HEK293 (cell line): ENCODE data around the gene VAV3.

Source experiments
- CTCF ChIA-PET: fragments of 350-600 bp; formaldehyde crosslinking; extraction: SDS; loops from one replicate; lab custom pipeline; 2021; ENCODE audit warnings: antibody characterized with exemption; lab: Yijun Ruan, JAX
- POLR2A ChIA-PET: fragments of 300-600 bp; formaldehyde crosslinking; extraction: SDS; loops from one replicate; lab custom pipeline; 2020; ENCODE audit warnings: antibody characterized with exemption, inconsistent platforms; lab: Yijun Ruan, JAX
- H3K27ac ChIP-seq: fragments of 200-500 bp; sonication (Bioruptor generic); 2 replicates; pipeline ENCODE4 v1.5.1; 2014; ENCODE audit warnings: low read depth, low read length, control low read depth, inconsistent platforms; ENCODE audit errors: extremely low read depth
- H3K36me3 ChIP-seq, 2 experiments: fragments of 200-500 bp in 1 of 2; sonication (Bioruptor generic) in 1 of 2; 1 replicate in 1 of 2; 2 replicates in 1 of 2; pipeline ENCODE4 v1.5.1; 2014 to 2017; ENCODE audit warnings: inconsistent platforms in 2 of 2, low read length in 2 of 2; ENCODE audit not compliant: control insufficient read depth in 2 of 2, insufficient read depth in 1 of 2
- H3K4me1 ChIP-seq: fragments of 200-500 bp; sonication (Bioruptor generic); 2 replicates; pipeline ENCODE4 v1.5.1; 2014; ENCODE audit warnings: mild to moderate bottlenecking, low read length, inconsistent platforms; ENCODE audit not compliant: control insufficient read depth, insufficient read depth
- H3K4me3 ChIP-seq: 2 replicates; pipeline ENCODE4 v1.5.1; 2011; ENCODE audit warnings: low read depth, mild to moderate bottlenecking, control low read depth, low read length, moderate library complexity
- H3K9me3 ChIP-seq: fragments of 200-500 bp; sonication (Bioruptor generic); 2 replicates; pipeline ENCODE4 v1.5.1; 2014; ENCODE audit warnings: low read depth, low read length, inconsistent platforms; ENCODE audit not compliant: control insufficient read depth, insufficient read depth
- ATF2 ChIP-seq: fragments of 450-650 bp; formaldehyde crosslinking; IDR thresholded peaks from 2 replicates; pipeline ENCODE4 v1.5.1; 2016; ENCODE audit warnings: missing biosample characterization, missing genetic modification characterization, low read depth
- GLIS2 ChIP-seq: fragments of 450-650 bp; formaldehyde crosslinking; IDR thresholded peaks from 2 replicates; pipeline ENCODE4 v1.5.1; 2016; ENCODE audit warnings: missing biosample characterization, missing genetic modification characterization
- HIC1 ChIP-seq: fragments of 450-650 bp; formaldehyde crosslinking; IDR thresholded peaks from 2 replicates; pipeline ENCODE4 v1.5.1; 2016; ENCODE audit warnings: missing biosample characterization, missing genetic modification characterization
- HOXD13 ChIP-seq: sonication (generic); formaldehyde crosslinking; IDR thresholded peaks from 2 replicates; pipeline ENCODE4 v1.8.0; 2022; ENCODE audit warnings: missing genetic modification reagents, borderline replicate concordance
- IKZF3 ChIP-seq: fragments of 450-650 bp; IDR thresholded peaks from 2 replicates; pipeline ENCODE4 v1.5.0; 2018; ENCODE audit warnings: missing biosample characterization, mild to moderate bottlenecking, missing genetic modification characterization, moderate library complexity
- KLF8 ChIP-seq: fragments of 450-650 bp; formaldehyde crosslinking; IDR thresholded peaks from 2 replicates; pipeline ENCODE4 v1.5.1; 2016; ENCODE audit warnings: missing biosample characterization, missing genetic modification characterization
- MYNN ChIP-seq: fragments of 450-650 bp; formaldehyde crosslinking; IDR thresholded peaks from 2 replicates; pipeline ENCODE4 v1.5.1; 2016; ENCODE audit warnings: missing biosample characterization, missing genetic modification characterization, borderline replicate concordance
- MZF1 ChIP-seq: fragments of 450-650 bp; formaldehyde crosslinking; IDR thresholded peaks from 2 replicates; pipeline ENCODE4 v1.5.1; 2017; ENCODE audit warnings: missing biosample characterization, missing genetic modification characterization, borderline replicate concordance
- OSR2 ChIP-seq: fragments of 450-650 bp; formaldehyde crosslinking; IDR thresholded peaks from 2 replicates; pipeline ENCODE4 v1.5.1; 2016; ENCODE audit warnings: missing biosample characterization, missing genetic modification characterization
- PRDM1 ChIP-seq: fragments of 450-650 bp; formaldehyde crosslinking; IDR thresholded peaks from 2 replicates; pipeline ENCODE4; 2016; ENCODE audit warnings: missing biosample characterization, missing genetic modification characterization
- SP3 ChIP-seq: fragments of 450-650 bp; formaldehyde crosslinking; IDR thresholded peaks from 2 replicates; pipeline ENCODE4 v1.5.1; 2016; ENCODE audit warnings: missing biosample characterization, missing genetic modification characterization
- YY2 ChIP-seq: fragments of 450-650 bp; formaldehyde crosslinking; IDR thresholded peaks from 2 replicates; pipeline ENCODE4 v1.5.1; 2016; ENCODE audit warnings: missing biosample characterization, missing genetic modification characterization
- ZBTB49 ChIP-seq: fragments of 450-650 bp; formaldehyde crosslinking; IDR thresholded peaks from 2 replicates; pipeline ENCODE4 v1.5.1; 2016; ENCODE audit warnings: missing biosample characterization, missing genetic modification characterization, low read depth
- ZBTB6 ChIP-seq: fragments of 450-650 bp; formaldehyde crosslinking; IDR thresholded peaks from 2 replicates; pipeline ENCODE4 v1.5.1; 2017; ENCODE audit warnings: missing biosample characterization, missing genetic modification characterization
- ZNF10 ChIP-seq: fragments of 450-650 bp; formaldehyde crosslinking; IDR thresholded peaks from 2 replicates; pipeline ENCODE4 v1.5.1; 2017; ENCODE audit warnings: missing biosample characterization, missing genetic modification characterization
- ZNF2 ChIP-seq: fragments of 450-650 bp; formaldehyde crosslinking; IDR thresholded peaks from 2 replicates; pipeline ENCODE4 v1.5.1; 2016; ENCODE audit warnings: missing biosample characterization, missing genetic modification characterization
- ZNF335 ChIP-seq: fragments of 450-650 bp; formaldehyde crosslinking; conservative IDR thresholded peaks from 2 replicates; pipeline ENCODE4 v1.5.1; 2016; ENCODE audit warnings: missing biosample characterization, missing genetic modification characterization
- ZNF350 ChIP-seq: fragments of 450-650 bp; formaldehyde crosslinking; IDR thresholded peaks from 2 replicates; pipeline ENCODE4 v1.5.0; 2017; ENCODE audit warnings: missing biosample characterization, mild to moderate bottlenecking, missing genetic modification characterization
- ZNF416 ChIP-seq: fragments of 450-650 bp; formaldehyde crosslinking; IDR thresholded peaks from 2 replicates; pipeline ENCODE4 v1.5.1; 2016; ENCODE audit warnings: missing biosample characterization, missing genetic modification characterization
- ZNF529 ChIP-seq: fragments of 450-650 bp; formaldehyde crosslinking; IDR thresholded peaks from 2 replicates; pipeline ENCODE4 v1.5.1; 2017; ENCODE audit warnings: missing genetic modification characterization, missing biosample characterization; ENCODE audit not compliant: insufficient replicate concordance
- ZSCAN30 ChIP-seq: fragments of 450-650 bp; IDR thresholded peaks from 2 replicates; pipeline ENCODE4 v1.5.1; 2018; ENCODE audit warnings: missing biosample characterization, mild to moderate bottlenecking, missing genetic modification characterization, moderate library complexity

Gene VAV3

GRCh38 chr1:107695341-107695740 lies 269.6 kb downstream of the VAV3 start:
- Histone ChIP-seq H3K27ac (no peak overlapping the region), H3K9me3 (no peaks in the 10 kb centered on the region), H3K4me1 (peaks cover 7% of the 10 kb centered on the region), H3K4me3 (no peak overlapping the region), H3K36me3 (no peaks in the 10 kb centered on the region)
- TF ChIP-seq GLIS2 (tag by site-specific recombination) (no peak), ZBTB6 (tag by site-specific recombination) (no peak), PRDM1 (no peak), ZNF10 (tag by site-specific recombination) (no peak), SP3 (tag by site-specific recombination) (no peak), ZNF335 (tag by site-specific recombination) (no peak), HIC1 (tag by site-specific recombination) (no peak), ATF2 (tag by site-specific recombination) (no peak), ZNF529 (tag by site-specific recombination) (no peak), YY2 (tag by site-specific recombination) (no peak), ZNF416 (no peak), ZNF2 (tag by site-specific recombination) (no peak), MYNN (tag by site-specific recombination) (no peak), KLF8 (tag by site-specific recombination) (no peak), HOXD13 (no peak)
- POLR2A ChIA-PET, result no interaction called here
- CTCF ChIA-PET, result interaction anchor here (0.5 to 0.6 kb wide), 2 partner anchors 64 to 289 kb away, joined by 3 to 4 read pairs; no protein-coding TSS in a partner anchor

GRCh38 chr1:107692580-107693345 lies 272.2 kb downstream of the VAV3 start:
- Histone ChIP-seq H3K4me3 (no peak overlapping the region), H3K36me3 (no peaks in the 10 kb centered on the region), H3K27ac (no peak overlapping the region), H3K4me1 (peaks cover 22% of the 10 kb centered on the region), H3K9me3 (no peaks in the 10 kb centered on the region)
- TF ChIP-seq ZSCAN30 (tag by site-specific recombination) (0 out of 2 replicates have a peak, but pooled peaks have one; percentile 60), OSR2 (tag by site-specific recombination) (peak; percentile 62), MZF1 (peak; percentile 21; the same call in 1 of the 2 replicates), ZBTB49 (tag by site-specific recombination) (no peak), IKZF3 (tag by site-specific recombination) (0 out of 2 replicates have a peak, but pooled peaks have one; percentile 37), ZNF350 (tag by site-specific recombination) (no peak)
- ChIA-PET CTCF (interaction anchor here (0.9 to 1.9 kb wide), 4 partner anchors 10 to 867 kb away, joined by 3 to 7 read pairs (median 3); partner anchors contain the start of gene EEIG2), POLR2A (no interaction called here)
